NCI-H1092 treated with DMSO at 0.1 percent for 48 hours (cell line): Measurements from ENCODE around the gene HOXC13.

Source experiments
- DNase-seq: peaks from one replicate; lab custom pipeline; 2025; lab: John Stamatoyannopoulos, UW

The HOXC13 gene

GRCh38 chr12:53995378-53996239 is 57.0 kb downstream of the HOXC13 start:
- DNase-seq = peak; percentile 61
